GM19023 (cell line): ENCODE data around the gene CCDC102A.

Experiments used
- ATAC-seq: cut with Tn5 transposase; IDR thresholded peaks from one replicate; pipeline ENCODE4 v1.9.1; 2021; ENCODE audit warnings: mild to moderate bottlenecking, moderate library complexity; ENCODE audit not compliant: unreplicated experiment

CCDC102A gene

GRCh38 chr16:57522960-57523359, 13.4 kb downstream of the CCDC102A start:
- no peak for ATAC-seq

DNA sequence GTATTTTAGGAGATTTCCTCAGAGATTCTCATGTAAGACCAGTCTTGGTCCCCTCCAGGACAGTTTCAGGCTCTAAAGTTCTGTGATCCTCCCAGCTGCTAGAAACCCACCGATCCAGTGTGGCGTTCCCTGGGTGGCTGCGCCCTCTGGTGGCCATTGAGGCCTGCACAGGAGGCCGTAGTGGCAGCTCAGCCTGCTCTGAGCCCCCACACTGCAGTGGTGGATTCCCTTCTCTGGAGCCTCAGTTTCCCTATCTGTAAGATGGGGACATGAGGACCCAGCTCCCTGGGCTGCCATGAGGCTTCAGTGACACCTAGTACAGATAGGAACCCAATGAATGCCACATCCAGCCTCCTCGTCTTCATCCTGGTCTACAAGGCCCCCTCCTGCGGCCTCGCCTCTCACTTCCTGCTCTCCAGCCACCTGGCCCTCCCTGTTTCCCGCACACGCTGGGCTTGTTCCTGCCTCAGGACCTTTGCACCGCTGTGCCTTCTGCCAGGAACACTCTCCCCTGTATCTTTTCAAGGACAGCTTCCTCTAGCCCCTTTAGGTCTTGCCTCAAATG, 16.5 kb downstream of the CCDC102A start:
- peak; percentile 81 for ATAC-seq

DNA sequence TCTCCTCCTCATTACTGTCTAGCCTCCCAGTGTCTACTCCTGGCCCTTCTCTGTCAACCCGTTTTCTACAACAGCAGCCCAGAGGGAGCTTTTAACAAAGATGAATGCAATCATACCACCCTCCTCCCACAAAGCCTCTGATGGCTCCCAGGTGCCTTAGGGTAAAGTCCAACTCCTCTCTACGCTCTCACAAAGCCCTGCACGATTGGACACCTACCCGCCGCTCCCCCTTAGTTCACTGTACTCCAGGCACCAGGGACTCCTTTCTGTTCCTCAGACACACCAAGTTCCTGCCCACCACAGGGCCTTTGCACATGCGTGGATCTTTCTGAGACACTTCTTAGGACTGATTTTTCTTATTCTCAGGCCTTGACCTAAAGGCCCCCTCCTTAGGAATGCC, 17.4 kb downstream of the CCDC102A start:
- no peak for ATAC-seq

DNA sequence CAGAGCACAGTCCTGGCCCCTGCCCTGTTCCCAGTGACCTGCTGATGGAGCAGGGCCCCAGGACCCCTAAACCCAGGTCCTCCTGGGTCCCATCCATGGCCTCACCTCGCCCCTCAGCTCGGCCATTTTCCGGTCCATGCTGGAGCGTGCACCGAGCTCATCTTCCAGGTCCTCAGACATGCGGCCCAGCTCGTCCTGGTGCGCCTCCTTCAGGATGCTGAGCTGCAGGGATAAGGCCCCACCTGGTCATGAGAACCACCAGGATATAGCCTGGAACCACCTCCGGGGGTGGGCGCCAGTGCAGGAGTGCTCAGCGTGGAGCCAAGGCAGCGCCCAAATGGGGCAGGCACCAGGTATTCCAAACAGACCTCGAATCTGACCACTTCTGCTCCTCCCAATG, 17.9 kb downstream of the CCDC102A start:
- ATAC-seq, result no peak

DNA sequence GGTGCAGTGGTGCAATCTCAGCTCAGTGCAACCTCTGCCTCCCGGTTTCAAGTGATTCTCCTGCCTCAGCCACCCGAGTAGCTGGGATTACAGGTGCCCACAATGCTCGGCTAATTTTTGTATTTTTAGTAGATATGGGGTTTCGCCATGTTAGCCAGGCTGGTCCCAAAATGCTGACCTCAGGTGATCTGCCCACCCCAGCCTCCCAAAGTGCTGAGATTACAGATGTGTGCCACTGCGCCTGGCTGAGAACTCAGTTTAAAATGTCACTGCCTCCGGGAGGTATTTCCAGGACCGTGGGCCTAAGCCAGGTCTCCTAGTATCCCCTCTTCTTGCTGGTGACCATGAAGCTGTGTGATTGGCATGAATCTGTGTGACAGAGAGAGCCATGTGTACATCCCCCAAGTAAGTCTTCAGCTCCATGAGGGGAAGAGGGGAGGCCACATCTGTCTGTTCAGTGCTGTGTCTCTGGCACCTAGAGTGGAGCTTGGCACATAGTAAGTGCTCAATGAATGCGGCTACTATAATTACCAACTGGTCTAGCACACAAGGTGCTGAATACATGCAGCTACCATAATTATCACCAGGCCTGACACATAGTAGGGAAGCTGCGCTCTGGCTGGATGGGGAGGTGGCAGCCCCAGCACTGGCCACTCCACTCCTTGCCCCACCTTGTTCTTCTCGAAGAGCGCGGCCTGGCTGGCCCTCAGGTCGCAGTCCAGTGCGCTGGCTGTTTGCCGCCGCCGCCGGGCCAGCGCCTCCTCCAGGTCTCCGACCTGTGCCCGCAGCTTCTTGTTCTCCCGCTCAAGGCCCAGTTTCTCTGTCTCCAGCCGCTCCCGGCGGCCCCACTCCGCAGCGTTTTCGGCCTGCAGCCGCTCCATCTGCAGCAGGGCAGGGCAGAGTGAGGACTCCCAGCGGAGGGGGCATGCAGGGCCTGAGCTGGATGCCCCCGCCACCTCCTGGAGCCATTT, 18.7 kb downstream of the CCDC102A start:
- ATAC-seq, result no peak

GRCh38 chr16:57516773-57517172, 19.6 kb downstream of the CCDC102A start:
- ATAC-seq, result no peak

DNA sequence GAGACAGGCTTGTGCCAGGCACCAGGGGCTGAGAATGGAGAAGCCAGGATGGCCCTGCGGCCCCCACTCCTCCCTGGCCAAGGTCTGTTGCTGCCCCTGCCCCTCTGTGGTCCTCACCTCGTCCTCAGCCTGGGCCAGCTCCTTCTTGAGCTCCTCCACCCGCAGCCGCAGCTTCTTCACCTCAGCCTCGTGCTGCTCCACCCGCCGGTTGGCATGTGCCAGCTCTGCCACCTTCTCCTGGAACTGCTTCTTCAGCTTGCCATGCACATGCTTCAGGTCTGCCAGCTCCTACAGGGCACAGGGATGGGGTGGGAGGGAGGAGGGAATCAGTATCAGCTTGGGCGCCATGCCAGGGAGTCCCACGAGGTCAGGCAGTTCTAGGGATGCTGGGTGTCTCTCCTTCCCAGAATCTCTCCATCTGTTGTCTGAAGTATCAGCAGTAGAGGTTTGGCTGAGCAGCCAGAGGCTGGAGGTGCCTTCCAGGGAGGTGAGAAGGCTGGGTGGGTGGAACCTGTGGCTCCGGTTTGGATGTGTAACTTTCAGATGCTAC, 20.1 kb downstream of the CCDC102A start:
- ATAC-seq, result no peak

- ATAC-seq, result no peak
These were observed 21.4 kb downstream of the CCDC102A start for GRCh38 chr16:57514791-57515600.

DNA sequence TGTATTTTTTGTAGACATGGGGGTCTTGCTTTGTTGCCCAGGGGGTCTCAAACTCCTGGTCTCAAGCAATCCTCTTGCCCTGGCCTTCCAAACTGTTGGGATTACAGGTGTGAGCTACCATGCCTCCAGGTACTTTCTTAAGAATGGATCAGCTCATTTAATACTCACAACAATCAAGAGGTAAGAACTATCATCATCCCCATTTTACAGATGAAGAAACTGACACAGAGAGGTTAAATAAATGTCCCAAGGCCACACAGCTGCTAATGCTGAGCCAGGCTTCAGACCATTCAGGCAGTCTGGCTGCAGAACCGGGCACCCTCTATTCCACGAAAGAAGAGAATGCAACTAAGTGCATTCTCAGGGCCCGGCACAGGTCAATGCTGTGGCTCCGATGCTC, 22.0 kb downstream of the CCDC102A start:
- ATAC-seq, result no peak

DNA sequence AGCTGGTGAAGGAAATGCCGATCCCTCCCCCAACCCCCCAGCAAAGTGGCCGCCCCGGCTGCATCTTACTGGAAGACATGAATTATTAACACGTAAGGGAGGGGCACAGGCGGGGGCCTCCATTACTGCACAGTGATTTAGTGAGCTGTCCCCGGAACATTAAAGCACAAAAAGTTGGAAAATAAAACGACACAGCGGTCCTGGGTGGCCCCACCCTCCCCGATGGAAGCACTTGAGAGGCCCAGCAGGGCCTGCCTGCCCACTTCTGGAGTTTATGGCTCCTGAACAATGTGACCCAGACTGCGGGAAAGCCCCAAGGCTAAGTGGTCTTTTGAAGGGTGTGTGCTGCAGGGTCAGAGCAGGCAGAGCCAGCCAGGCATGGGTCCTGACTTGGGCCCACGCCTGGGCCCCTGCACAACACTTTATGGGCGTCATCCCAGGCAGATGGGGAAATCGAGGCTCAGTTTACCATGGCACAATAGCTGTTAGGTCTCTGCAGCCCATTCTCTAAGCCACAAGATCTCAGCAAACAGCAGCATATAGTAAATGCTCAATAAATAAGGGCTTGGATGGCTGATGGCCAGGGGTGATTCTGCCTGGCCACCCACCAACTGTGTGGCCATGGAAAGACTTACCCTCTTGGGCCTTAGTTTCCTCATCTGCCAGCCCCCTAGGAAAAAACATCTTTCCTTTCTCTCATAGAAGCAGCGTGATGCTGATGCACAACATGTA, 22.8 kb downstream of the CCDC102A start:
- no peak for ATAC-seq

GRCh38 chr16:57512296-57513001, 23.9 kb downstream of the CCDC102A start:
- no peak for ATAC-seq

- ATAC-seq, result no peak
These were observed 26.1 kb downstream of the CCDC102A start for GRCh38 chr16:57510016-57510871.

DNA sequence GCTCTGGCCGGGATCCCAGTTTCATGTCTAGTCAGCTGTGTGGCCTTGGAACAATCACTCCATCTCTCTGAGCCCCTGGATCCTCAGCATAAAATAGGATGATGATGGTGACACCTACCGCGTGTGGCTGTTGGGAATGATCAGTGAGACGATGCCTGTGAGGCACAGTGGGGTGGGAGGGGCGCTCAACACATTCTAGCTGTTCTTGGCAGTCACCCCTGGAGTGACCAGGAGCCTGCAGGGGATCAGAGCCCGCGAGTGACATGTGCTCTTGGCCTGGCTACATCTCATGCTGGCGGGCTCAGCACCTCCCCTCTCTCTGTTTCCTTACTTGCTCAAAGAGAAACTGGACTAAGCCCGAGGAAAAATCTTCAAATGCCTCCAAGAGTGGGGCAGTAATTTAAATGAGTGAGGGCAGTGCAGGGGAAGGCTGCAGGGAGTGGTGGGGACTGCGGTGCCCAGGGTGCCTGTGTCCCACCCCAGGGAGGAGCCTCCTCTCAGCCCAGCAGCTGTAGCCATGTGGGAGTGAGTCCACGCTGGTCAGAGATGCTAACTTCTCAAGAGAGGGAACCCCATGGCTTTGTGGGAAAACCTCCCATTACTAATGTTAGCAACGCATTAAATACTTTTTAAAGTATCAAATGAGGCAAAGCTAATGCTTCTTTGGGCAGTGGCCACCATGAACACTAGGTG, 27.0 kb downstream of the CCDC102A start:
- no peak for ATAC-seq

DNA sequence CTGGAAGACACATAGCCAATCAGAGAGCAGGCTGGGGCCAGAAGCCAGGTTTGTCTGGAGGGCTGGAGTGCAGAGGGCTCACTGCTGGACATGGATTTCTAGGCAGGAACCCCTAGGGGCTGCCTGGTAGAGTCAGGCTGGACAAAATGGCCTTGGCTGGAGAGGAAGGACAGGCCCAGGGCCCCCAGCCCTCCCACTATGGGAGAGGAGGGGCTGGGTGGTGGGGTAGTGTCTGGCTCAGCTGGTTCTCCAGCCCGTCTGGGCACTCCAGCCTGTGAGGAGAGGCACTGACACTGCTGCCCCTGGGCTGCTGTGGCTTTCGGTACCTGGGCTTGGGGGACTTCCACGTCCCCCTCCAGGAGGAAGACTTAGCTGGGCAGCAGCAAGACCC, 28.3 kb downstream of the CCDC102A start:
- ATAC-seq, result no peak

- no peak for ATAC-seq
These were observed 29.0 kb downstream of the CCDC102A start for GRCh38 chr16:57507136-57508034.

- ATAC-seq, result no peak
These were observed 31.2 kb downstream of the CCDC102A start for GRCh38 chr16:57505169-57505568.

- ATAC-seq, result no peak
These were observed 31.9 kb downstream of the CCDC102A start for GRCh38 chr16:57504491-57504890.
